Stomach (tissue), 9 donors: ENCODE measurements around the gene JCAD. TPM values are rescaled to one million over a fixed set of nuclear protein-coding genes. Genes with fewer than 3 reads are reported as not detected.

Experiments
- DNase-seq, 2 donors: peaks; one replicate each; pipeline versions ENCODE4 v3.0.0 to v3.0.0-alpha.2; 2013 to 2019
- H3K27ac ChIP-seq, 5 donors: fragments of 200-600 bp in 4 of 5; sonication (generic) in 4 of 5; one replicate each; pipeline ENCODE4 v1.5.1; 2013 to 2019; ENCODE audit warnings: mild to moderate bottlenecking in 1 of 5, moderate library complexity in 1 of 5
- H3K27me3 ChIP-seq, 3 donors: fragments of 200-600 bp; sonication (generic); one replicate each; pipeline ENCODE4 v1.5.1; 2017 to 2019; ENCODE audit warnings: mixed run types in 1 of 3
- H3K36me3 ChIP-seq, 4 donors: fragments of 200-600 bp; sonication (generic); 1 replicate in 3 of 4; 2 replicates in 1 of 4; pipeline ENCODE4 v1.5.1; 2016 to 2019
- H3K4me1 ChIP-seq, 4 donors: fragments of 200-600 bp; sonication (generic); one replicate each; pipeline ENCODE4 v1.5.1; 2016 to 2019
- H3K4me3 ChIP-seq, 4 donors: fragments of 200-600 bp; sonication (generic) in 3 of 4; one replicate each; pipeline ENCODE4 v1.5.1; 2016 to 2019; ENCODE audit warnings: mild to moderate bottlenecking in 1 of 4
- H3K9me3 ChIP-seq, 4 donors: fragments of 200-600 bp; sonication (generic); one replicate each; pipeline ENCODE4 v1.5.1; 2016 to 2019
- CTCF ChIP-seq, 7 experiments: fragments of 450-650 bp in 4 of 7; fragments of 200-600 bp in 3 of 7; sonication (generic) in 3 of 7; IDR thresholded peaks; one replicate each; pipeline ENCODE4 v1.5.1; 2016 to 2019; ENCODE audit warnings: antibody characterized with exemption in 7 of 7, control low read depth in 2 of 7, mild to moderate bottlenecking in 1 of 7
- EP300 ChIP-seq: sonication (generic); formaldehyde crosslinking; IDR thresholded peaks from one replicate; pipeline ENCODE4 v1.6.1; 2017; ENCODE audit warnings: antibody characterized with exemption
- POLR2A ChIP-seq, 4 donors: fragments of 450-650 bp; IDR thresholded peaks; one replicate each; pipeline ENCODE4 v1.6.1; 2016; ENCODE audit warnings: antibody characterized with exemption in 4 of 4, control low read depth in 2 of 4, mild to moderate bottlenecking in 1 of 4, moderate library complexity in 1 of 4
- POLR2AphosphoS5 ChIP-seq, 3 donors: sonication (generic); formaldehyde crosslinking; IDR thresholded peaks; one replicate each; pipeline ENCODE4 v1.6.1; 2016; ENCODE audit warnings: antibody characterized with exemption in 3 of 3
- WGBS, 5 donors: extraction: QIAGEN DNeasy Blood & Tissue Kit in 3 of 5; methylation state at CpG; one replicate each; pipeline versions ENCODE4 v1.1.5 to v1.1.7; 2013 to 2018; 5-methylcytosine and 5-hydroxymethylcytosine counted together
- intact Hi-C: fragments of 100-400 bp; cut with DNase I; formaldehyde crosslinking; loops from one replicate; pipeline ENCODE4 v1.15.1; 2023; ENCODE audit warnings: low total_unique reads
- polyA plus RNA-seq, 3 donors: library from polyadenylated mRNA; stranded (reverse); fragments of 200-250 nt; gene quantifications; one replicate each; pipeline ENCODE4 v1.2.3, GENCODE V29; 2013
- total RNA-seq, 5 donors: library from RNA; depleted of rRNA; stranded (reverse); fragments of >200 nt; gene quantifications; one replicate each; pipeline versions ENCODE4 v1.1.0 to v1.2.3, GENCODE V29; 2014 to 2016
- donor health status: healthy with polysubstance abuse.
- donor health status: Bipolar disorder and iron deficiency.
- donor health status: healthy.

JCAD gene
- total and polyA plus RNA-seq, 8 donors: 1.6 to 30.3 (median 10.4) TPM

- no peak for DNase-seq
- Histone ChIP-seq H3K27ac (peak overlapping the region in 4 of 5 donors; percentile 13 to 77 (median 60)), H3K4me1 (peaks cover 19 to 45% (median 33%) of the 10 kb centered on the region in 4 donors), H3K36me3 (peaks cover 0 to 4% (median under 1%) of the 10 kb centered on the region in 4 donors), H3K9me3 (no peaks in the 10 kb centered on the region), H3K27me3 (peaks cover 0 to 8% (median 0%) of the 10 kb centered on the region in 3 donors), H3K4me3 (no peak overlapping the region)
- WGBS, 5 donors: 82 to 94% (median 88%) methylated on average over 19 of the region's 19 CpGs
- no peak for TF ChIP-seq CTCF (IDR thresholded peaks at IDR 0.05)
- TF ChIP-seq EP300: no peak
- no peak for TF ChIP-seq POLR2AphosphoS5 (IDR thresholded peaks at IDR 0.05)
- TF ChIP-seq POLR2A (IDR thresholded peaks at IDR 0.05): no peak
- intact Hi-C loops: no loop called here
Observed at GRCh38 chr10:30029164-30029871, 30.1 kb downstream of the JCAD start.

GRCh38 chr10:30028738-30029030 lies 30.7 kb downstream of the JCAD start:
- WGBS, 5 donors: 80 to 88% (median 85%) methylated on average over 6 to 12 of the region's 12 CpGs
- no peak overlapping the region for H3K4me3 ChIP-seq
- intact Hi-C loops: no loop called here
- peaks cover 0 to 2% (median 0%) of the 10 kb centered on the region in 3 donors for H3K27me3 ChIP-seq
- H3K27ac ChIP-seq: peak overlapping the region in 4 of 5 donors; percentile 13 to 77 (median 60)
- H3K36me3 ChIP-seq: peaks cover 0 to 4% (median 0%) of the 10 kb centered on the region in 4 donors
- no peaks in the 10 kb centered on the region for H3K9me3 ChIP-seq
- TF ChIP-seq POLR2AphosphoS5 (IDR thresholded peaks at IDR 0.05) (peak in 1 of 3 donors; percentile 43), POLR2A (IDR thresholded peaks at IDR 0.05) (no peak), CTCF (IDR thresholded peaks at IDR 0.05) (no peak)
- DNase-seq: peak in 1 of 2 donors; percentile 56
- H3K4me1 ChIP-seq: peaks cover 19 to 45% (median 33%) of the 10 kb centered on the region in 4 donors

GRCh38 chr10:30028006-30028737 lies 31.2 kb downstream of the JCAD start:
- no peaks in the 10 kb centered on the region for H3K27me3 ChIP-seq
- peak overlapping the region; percentile 6 to 77 (median 58) for H3K27ac ChIP-seq
- H3K4me3 ChIP-seq: peak overlapping the region in 2 of 4 donors; percentile 9 to 34
- TF ChIP-seq CTCF (IDR thresholded peaks at IDR 0.05) (no peak), POLR2AphosphoS5 (IDR thresholded peaks at IDR 0.05) (no peak), POLR2A (IDR thresholded peaks at IDR 0.05) (no peak), EP300 (no peak)
- DNase-seq: peak; percentile 66 to 80
- peaks cover 0 to 6% (median 0%) of the 10 kb centered on the region in 4 donors for H3K36me3 ChIP-seq
- no peaks in the 10 kb centered on the region for H3K9me3 ChIP-seq
- intact Hi-C loops: no loop called here
- 34 to 41% (median 35%) methylated on average over 11 to 18 of the region's 18 CpGs for WGBS, 5 donors
- peaks cover 19 to 45% (median 33%) of the 10 kb centered on the region in 4 donors for H3K4me1 ChIP-seq

- H3K27ac ChIP-seq: peak overlapping the region in 4 of 5 donors; percentile 13 to 77 (median 60)
- 50 to 57% (median 50%) methylated on average over 37 to 42 of the region's 42 CpGs for WGBS, 5 donors
- TF ChIP-seq CTCF (IDR thresholded peaks at IDR 0.05): no peak
- TF ChIP-seq POLR2AphosphoS5 (IDR thresholded peaks at IDR 0.05): peak in 1 of 3 donors; percentile 23
- TF ChIP-seq EP300: no peak
- TF ChIP-seq POLR2A (IDR thresholded peaks at IDR 0.05): no peak
- intact Hi-C loops: no loop called here
- peak; percentile 65 to 79 for DNase-seq
- peaks cover 19 to 45% (median 33%) of the 10 kb centered on the region in 4 donors for H3K4me1 ChIP-seq
- peak overlapping the region in 2 of 4 donors; percentile 9 to 34 for H3K4me3 ChIP-seq
- no peaks in the 10 kb centered on the region for H3K27me3 ChIP-seq
- peaks cover 0 to 11% (median 0%) of the 10 kb centered on the region in 4 donors for H3K36me3 ChIP-seq
- no peaks in the 10 kb centered on the region for H3K9me3 ChIP-seq
Observed at GRCh38 chr10:30027057-30028005, 32.1 kb downstream of the JCAD start.
